Measurements from ENCODE around the gene HAP1. TPM values are rescaled to one million over a fixed set of nuclear protein-coding genes. Genes with fewer than 3 reads are reported as not detected.

Gene HAP1
- total RNA-seq, 4 donors from 2014 or later = 0.22 TPM; not detected in 3

GRCh38 chr17:41735744-41736143 lies 1.3 kb upstream of the HAP1 start:
- intact Hi-C loops (cut with DNase I; ENCODE audit: low total_unique reads) = loop anchor here (2.0 to 5.0 kb wide), 2 partner anchors 39 to 132 kb away; partner anchors contain the start of gene KLHL11

GRCh38 chr17:41734949-41735313 lies 488 bp upstream of the HAP1 start:
- Histone ChIP-seq H3K9me3 (no peaks in the 10 kb centered on the region), H3K4me1 (peaks cover 16 to 21% of the 10 kb centered on the region in 2 donors), H3K36me3 (no peaks in the 10 kb centered on the region), H3K4me3 (peak overlapping the region; percentile 35 to 52 (median 41)), H3K27ac (no peak overlapping the region), H3K27me3 (peaks cover 54 to 60% (median 57%) of the 10 kb centered on the region in 3 donors)
- intact Hi-C loops (cut with DNase I; ENCODE audit: low total_unique reads) (loop anchor here (5.0 kb wide), 1 partner anchor 132 kb away; the partner anchor contains the start of gene KLHL11), in situ Hi-C loops (cut with MboI; ENCODE audit: low sequenced_read_pairs in 4 of 4) (loop anchor here (5.0 kb wide), 1 partner anchor 67 kb away; no protein-coding TSS in a partner anchor)
- no peak for DNase-seq
- ATAC-seq = no peak
- TF ChIP-seq POLR2A (IDR thresholded peaks at IDR 0.05) = no peak
- TF ChIP-seq CTCF (IDR thresholded peaks at IDR 0.05 in 4 of 5, conservative IDR thresholded peaks at IDR 0.05 in 1 of 5) = no peak

More at GRCh38 chr17:41735744-41736143, 1.3 kb upstream of the HAP1 start:
- Histone ChIP-seq H3K27me3 (peaks cover 54 to 60% (median 57%) of the 10 kb centered on the region in 3 donors), H3K4me3 (no peak overlapping the region), H3K9me3 (no peaks in the 10 kb centered on the region), H3K4me1 (peaks cover 16 to 21% of the 10 kb centered on the region in 2 donors), H3K27ac (no peak overlapping the region), H3K36me3 (no peaks in the 10 kb centered on the region)
- TF ChIP-seq POLR2A (IDR thresholded peaks at IDR 0.05) = no peak
- no peak for TF ChIP-seq CTCF (IDR thresholded peaks at IDR 0.05 in 4 of 5, conservative IDR thresholded peaks at IDR 0.05 in 1 of 5)
- DNase-seq = no peak
- in situ Hi-C loops (cut with MboI; ENCODE audit: low sequenced_read_pairs in 4 of 4) = loop anchor here (5.0 kb wide), 1 partner anchor 67 kb away; no protein-coding TSS in a partner anchor
- no peak for ATAC-seq

GRCh38 chr17:41733348-41734138 lies 900 bp downstream of the HAP1 start:
- in situ Hi-C loops (cut with MboI; ENCODE audit: low sequenced_read_pairs in 4 of 4) = no loop called here
- Histone ChIP-seq H3K36me3 (no peaks in the 10 kb centered on the region), H3K9me3 (no peaks in the 10 kb centered on the region), H3K27me3 (peaks cover 54 to 60% (median 57%) of the 10 kb centered on the region in 3 donors), H3K4me3 (peak overlapping the region; percentile 35 to 52 (median 41)), H3K4me1 (peaks cover 16 to 21% of the 10 kb centered on the region in 2 donors), H3K27ac (no peak overlapping the region)
- TF ChIP-seq CTCF (IDR thresholded peaks at IDR 0.05 in 4 of 5, conservative IDR thresholded peaks at IDR 0.05 in 1 of 5) (no peak), POLR2A (IDR thresholded peaks at IDR 0.05) (no peak)
- intact Hi-C loops (cut with DNase I; ENCODE audit: low total_unique reads) = no loop called here
- no peak for ATAC-seq
- DNase-seq = no peak

GRCh38 chr17:41731836-41732235 lies 2.6 kb downstream of the HAP1 start:
- in situ Hi-C loops (cut with MboI; ENCODE audit: low sequenced_read_pairs in 4 of 4) = no loop called here
- TF ChIP-seq POLR2A (IDR thresholded peaks at IDR 0.05) (no peak), CTCF (IDR thresholded peaks at IDR 0.05 in 4 of 5, conservative IDR thresholded peaks at IDR 0.05 in 1 of 5) (no peak)
- ATAC-seq (no peak), DNase-seq (no peak)
- no peaks in the 10 kb centered on the region for H3K36me3 ChIP-seq
- H3K27me3 ChIP-seq = peaks cover 46 to 50% (median 47%) of the 10 kb centered on the region in 3 donors
- peaks cover 13 to 16% of the 10 kb centered on the region in 2 donors for H3K4me1 ChIP-seq
- intact Hi-C loops (cut with DNase I; ENCODE audit: low total_unique reads) = no loop called here
- no peaks in the 10 kb centered on the region for H3K9me3 ChIP-seq
- H3K27ac ChIP-seq = no peak overlapping the region
- no peak overlapping the region for H3K4me3 ChIP-seq
